HG03159 (cell line): ENCODE measurements around the gene RTN3.
"Not testable (repeated sequence)": the region's sequence is repeated elsewhere in the genome, so short reads cannot be mapped to it uniquely, and the experiment has no call there.

ENCODE experiments used
- ATAC-seq: cut with Tn5 transposase; IDR thresholded peaks from one replicate; pipeline ENCODE4 v1.9.1; 2021; ENCODE audit warnings: mild to moderate bottlenecking, moderate library complexity; ENCODE audit not compliant: unreplicated experiment

Gene RTN3

GRCh38 chr11:63681321-63682065 is at the start of gene RTN3:
Gene RTN3, plus strand, starts transcription at chr11:63681500. Its CDS starts 137 bp downstream, at chr11:63681637.
- peak; percentile 88 for ATAC-seq

- ATAC-seq: no peak
These were observed 45.4 kb upstream of the RTN3 start for GRCh38 chr11:63635762-63636465.

- not testable (repeated sequence) for ATAC-seq
These were observed 42.9 kb upstream of the RTN3 start for GRCh38 chr11:63638436-63638835.

GRCh38 chr11:63639199-63639832 is 42.0 kb upstream of the RTN3 start:
- ATAC-seq: no peak

- ATAC-seq: no peak
These were observed 39.6 kb upstream of the RTN3 start for GRCh38 chr11:63641727-63642126.

GRCh38 chr11:63643205-63643604 is 38.1 kb upstream of the RTN3 start:
- ATAC-seq: no peak

- no peak for ATAC-seq
These were observed 28.6 kb upstream of the RTN3 start for GRCh38 chr11:63652671-63653070.

- no peak for ATAC-seq
These were observed 20.3 kb upstream of the RTN3 start for GRCh38 chr11:63660972-63661371.

- ATAC-seq: no peak
These were observed 17.5 kb upstream of the RTN3 start for GRCh38 chr11:63663809-63664208.

- ATAC-seq: no peak
These were observed 14.4 kb upstream of the RTN3 start for GRCh38 chr11:63666874-63667273.

GRCh38 chr11:63667995-63668795 is 13.1 kb upstream of the RTN3 start:
- no peak for ATAC-seq

- no peak for ATAC-seq
These were observed 11.2 kb upstream of the RTN3 start for GRCh38 chr11:63670096-63670432.

GRCh38 chr11:63670433-63671321 is 10.6 kb upstream of the RTN3 start:
- peak; percentile 34 for ATAC-seq

GRCh38 chr11:63671322-63672155 is 9.8 kb upstream of the RTN3 start, which contains the start of gene ATL3:
Gene ATL3, minus strand, starts transcription at chr11:63671376. Its CDS starts 41 bp downstream, at chr11:63671335.
- ATAC-seq: peak; percentile 86

- ATAC-seq: no peak
These were observed 9.2 kb upstream of the RTN3 start for GRCh38 chr11:63672156-63672463.

GRCh38 chr11:63672936-63673539 is 8.3 kb upstream of the RTN3 start:
- no peak for ATAC-seq

- no peak for ATAC-seq
These were observed 7.7 kb upstream of the RTN3 start for GRCh38 chr11:63673579-63673978.

GRCh38 chr11:63680834-63681320 is 423 bp upstream of the RTN3 start:
- ATAC-seq: no peak
